GM12872 (cell line): ENCODE results near the gene FRRS1.

ENCODE experiments used
- CTCF ChIP-seq: IDR thresholded peaks from 3 replicates; pipeline ENCODE4 v1.5.1; 2011; ENCODE audit warnings: low read depth, mild to moderate bottlenecking, low read length, moderate library complexity; ENCODE audit not compliant: insufficient read depth

FRRS1 gene

GRCh38 chr1:99726407-99726806, 40.0 kb downstream of the FRRS1 start:
- no peak for TF ChIP-seq CTCF

DNA sequence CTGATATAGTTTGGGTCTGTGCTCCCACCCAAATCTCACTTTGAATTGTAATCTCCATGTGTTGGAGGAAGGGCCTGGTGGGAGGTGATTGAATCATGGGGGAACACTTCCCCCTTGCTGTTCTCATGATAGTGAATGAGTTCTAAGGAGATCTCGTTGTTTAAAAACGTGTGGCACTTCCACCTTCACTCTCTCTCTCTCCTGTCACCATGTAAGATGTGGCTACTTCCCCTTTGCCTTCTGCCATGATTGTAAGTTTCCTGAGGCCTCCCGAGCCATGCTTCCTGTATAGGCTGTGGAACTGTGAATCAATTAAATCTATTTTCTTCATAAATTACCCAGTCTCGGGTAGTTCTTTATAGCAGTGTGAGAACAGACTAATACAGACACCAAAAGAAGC, 40.4 kb downstream of the FRRS1 start:
- TF ChIP-seq CTCF, result no peak

GRCh38 chr1:99723251-99723650, 43.2 kb downstream of the FRRS1 start:
- no peak for TF ChIP-seq CTCF

DNA sequence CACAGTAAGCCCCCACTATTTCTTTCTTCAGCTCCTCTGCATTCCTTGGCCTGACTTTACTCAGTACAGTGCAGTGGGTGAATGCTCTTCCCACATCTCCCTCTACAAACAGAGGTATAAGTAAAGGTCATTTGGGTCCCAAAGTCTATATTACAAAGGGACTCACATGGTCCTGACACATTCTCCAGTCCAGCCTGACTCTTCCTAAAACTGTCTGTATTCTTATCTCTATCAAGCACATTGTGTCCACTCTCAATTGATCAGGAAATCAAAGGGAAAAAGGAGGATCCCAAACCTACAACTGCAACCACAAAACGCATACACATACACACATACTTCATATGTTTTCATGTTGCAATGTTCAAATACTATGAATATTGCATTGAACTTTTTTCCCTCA, 49.4 kb downstream of the FRRS1 start:
- no peak for TF ChIP-seq CTCF

DNA sequence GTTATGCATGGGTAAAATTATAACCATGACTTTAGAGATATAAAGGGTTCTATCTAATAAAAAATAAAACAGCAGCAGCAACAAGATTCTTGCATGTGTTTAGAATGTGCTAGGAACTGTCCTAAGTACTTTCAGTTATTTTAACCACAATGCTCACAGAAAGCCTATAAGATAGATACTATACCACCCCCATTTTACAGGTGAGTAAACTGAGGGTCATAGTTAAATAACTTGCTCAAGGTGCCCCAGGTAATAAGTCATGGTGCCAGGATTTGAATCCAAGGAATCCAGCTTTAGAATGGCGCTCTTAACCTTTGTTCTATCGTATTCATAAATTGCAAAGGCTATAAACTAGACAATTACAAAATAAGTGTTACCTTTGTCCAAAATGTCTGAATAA, 53.4 kb downstream of the FRRS1 start:
- TF ChIP-seq CTCF, result no peak

GRCh38 chr1:99710994-99711393, 55.4 kb downstream of the FRRS1 start:
- no peak for TF ChIP-seq CTCF

GRCh38 chr1:99707535-99708142, 58.8 kb downstream of the FRRS1 start:
- peak; percentile 81 for TF ChIP-seq CTCF
